ENCODE data around the gene MMS19.

DNA sequence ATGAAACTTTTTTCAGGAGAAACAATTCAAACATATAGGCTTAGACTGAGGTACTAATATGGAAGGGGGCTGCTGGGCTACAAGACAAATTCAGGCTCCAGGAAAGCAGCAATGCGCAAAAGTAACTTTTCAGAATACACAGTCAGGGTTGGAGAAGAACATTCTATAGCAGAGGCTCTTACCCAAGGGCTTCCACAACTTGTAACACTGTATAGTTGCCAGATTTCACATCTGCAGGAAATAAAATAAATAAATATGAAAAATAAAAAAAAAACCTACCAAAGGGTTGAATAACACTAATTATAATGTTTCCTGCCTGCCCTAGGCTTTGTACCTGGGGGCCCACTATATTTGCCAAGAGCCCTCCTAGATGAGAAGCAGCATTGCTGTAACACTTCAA, 14.3 kb downstream of the MMS19 start:
- TF ChIP-seq, protein P1, sequence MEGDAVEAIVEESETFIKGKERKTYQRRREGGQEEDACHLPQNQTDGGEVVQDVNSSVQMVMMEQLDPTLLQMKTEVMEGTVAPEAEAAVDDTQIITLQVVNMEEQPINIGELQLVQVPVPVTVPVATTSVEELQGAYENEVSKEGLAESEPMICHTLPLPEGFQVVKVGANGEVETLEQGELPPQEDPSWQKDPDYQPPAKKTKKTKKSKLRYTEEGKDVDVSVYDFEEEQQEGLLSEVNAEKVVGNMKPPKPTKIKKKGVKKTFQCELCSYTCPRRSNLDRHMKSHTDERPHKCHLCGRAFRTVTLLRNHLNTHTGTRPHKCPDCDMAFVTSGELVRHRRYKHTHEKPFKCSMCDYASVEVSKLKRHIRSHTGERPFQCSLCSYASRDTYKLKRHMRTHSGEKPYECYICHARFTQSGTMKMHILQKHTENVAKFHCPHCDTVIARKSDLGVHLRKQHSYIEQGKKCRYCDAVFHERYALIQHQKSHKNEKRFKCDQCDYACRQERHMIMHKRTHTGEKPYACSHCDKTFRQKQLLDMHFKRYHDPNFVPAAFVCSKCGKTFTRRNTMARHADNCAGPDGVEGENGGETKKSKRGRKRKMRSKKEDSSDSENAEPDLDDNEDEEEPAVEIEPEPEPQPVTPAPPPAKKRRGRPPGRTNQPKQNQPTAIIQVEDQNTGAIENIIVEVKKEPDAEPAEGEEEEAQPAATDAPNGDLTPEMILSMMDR (IDR thresholded peaks at IDR 0.05): no peak
- no peak for TF ChIP-seq POLR2A (IDR thresholded peaks at IDR 0.05)
